Measurements from ENCODE around the gene SH3TC1.

- TF ChIP-seq CTCF (IDR thresholded peaks at IDR 0.05) (no peak), POLR2A (IDR thresholded peaks at IDR 0.05) (no peak), EP300 (IDR thresholded peaks at IDR 0.05) (no peak), POLR2AphosphoS5 (IDR thresholded peaks at IDR 0.05) (no peak)
These were observed 38.3 kb downstream of the SH3TC1 start for GRCh38 chr4:8237256-8237989.
